ENCODE measurements around the gene KCNMB3.
"Not testable (repeated sequence)": the region's sequence is repeated elsewhere in the genome, so short reads cannot be mapped to it uniquely, and the experiment has no call there.

The KCNMB3 gene

DNA sequence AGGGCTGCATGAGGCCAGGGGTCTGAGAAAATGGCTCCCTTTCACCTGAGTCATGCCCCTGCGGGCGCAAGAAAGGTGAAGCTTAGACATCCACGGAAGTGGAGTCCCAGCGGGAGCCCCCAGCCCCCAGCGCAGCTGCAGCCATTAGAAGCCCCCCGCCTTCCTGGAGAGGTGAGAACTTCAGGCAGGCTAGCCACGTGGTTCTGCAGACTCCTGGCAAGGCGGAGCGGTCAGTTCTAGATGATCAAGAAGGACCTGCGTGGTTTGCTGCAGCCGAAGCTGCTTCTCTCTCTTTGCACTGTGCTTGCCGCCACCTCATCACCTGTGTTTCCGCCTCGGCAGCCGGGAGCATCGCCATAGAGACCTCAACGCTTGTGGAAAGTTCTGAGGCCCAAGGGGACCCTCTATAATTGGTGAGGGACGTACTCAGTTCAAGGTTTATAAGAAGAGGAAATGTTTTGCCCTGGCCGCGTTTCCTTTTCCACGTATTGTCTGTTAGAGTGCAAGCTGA lies 15.8 kb upstream of the KCNMB3 start:
- no peak for DNase-seq
- intact Hi-C loops (cut with DNase I): no loop called here

DNA sequence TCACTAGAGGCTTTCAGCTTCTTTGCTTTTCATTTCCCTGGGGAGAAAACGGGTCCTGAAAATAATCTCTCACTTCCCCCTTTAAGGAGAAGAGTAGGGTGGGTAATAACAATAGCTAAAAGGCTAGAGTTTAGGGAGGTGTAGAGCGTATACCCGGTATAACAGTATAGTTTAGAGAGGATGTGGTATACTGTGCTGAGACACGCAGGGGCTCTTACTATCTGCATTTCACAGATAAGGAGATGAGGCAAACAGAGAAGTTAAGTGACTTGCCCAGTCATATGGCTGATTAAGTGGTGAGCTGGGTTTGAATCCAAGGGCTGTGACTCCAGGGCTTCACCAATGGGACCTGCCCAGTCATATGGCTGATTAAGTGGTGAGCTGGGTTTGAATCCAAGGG lies 15.0 kb upstream of the KCNMB3 start:
- intact Hi-C loops (cut with DNase I): no loop called here
- DNase-seq: no peak

DNA sequence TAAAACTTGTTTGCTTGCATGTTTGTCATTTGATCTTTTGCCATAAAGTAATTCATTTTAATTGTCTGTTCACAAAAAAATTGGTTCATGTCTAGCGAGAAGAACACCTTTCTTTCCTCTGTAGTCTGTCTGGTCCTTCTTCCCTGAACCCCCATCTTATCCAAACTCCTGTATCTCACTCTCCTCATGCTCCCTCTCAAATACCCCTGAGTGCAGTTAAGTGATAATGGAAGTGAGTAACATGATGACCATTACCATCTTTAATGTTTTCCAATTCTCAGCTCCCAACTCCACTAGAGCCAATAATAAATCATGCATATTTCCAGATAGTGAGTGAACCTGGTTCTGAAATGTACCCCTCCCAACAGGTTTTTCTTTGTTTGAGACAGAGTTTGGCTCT lies 14.2 kb upstream of the KCNMB3 start:
- DNase-seq: no peak
- intact Hi-C loops (cut with DNase I): no loop called here

DNA sequence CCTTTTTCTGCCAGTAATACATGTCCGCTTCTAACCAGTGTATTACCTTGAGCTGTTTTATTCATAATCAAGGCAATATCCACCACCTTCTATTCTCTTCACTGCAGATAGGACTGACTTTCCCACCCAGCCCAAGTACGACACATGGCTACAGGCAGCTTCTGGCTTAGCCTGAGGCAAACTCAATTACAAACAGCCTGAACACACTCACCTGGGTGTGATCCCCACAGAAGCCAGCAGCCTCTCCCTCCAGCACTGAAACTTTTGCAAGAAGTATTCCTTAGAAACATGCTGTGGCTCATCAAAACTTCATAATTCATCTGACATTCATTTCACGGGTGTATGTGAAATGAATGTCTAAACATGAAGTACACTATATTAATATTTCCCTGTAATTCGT lies 13.5 kb upstream of the KCNMB3 start:
- no peak for DNase-seq

DNA sequence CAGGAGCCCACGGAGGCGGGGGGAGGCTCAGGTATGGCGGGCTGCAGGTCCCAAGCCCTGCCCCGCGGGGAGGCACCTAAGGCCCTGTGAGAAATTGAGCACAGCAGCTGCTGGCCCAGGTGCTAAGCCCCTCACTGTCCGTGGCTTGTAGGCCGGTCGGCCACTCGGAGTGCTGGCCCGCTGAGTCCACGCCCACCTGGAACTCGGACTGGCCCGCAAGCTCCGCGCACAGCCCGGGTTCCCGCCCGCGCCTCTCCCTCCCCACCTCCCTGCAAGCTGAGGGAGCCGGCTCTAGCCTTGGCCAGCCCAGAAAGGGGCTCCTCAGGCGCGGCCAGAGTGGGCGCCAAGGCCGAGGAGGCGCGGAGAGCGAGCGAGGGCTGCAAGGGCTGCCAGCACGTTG lies 12.2 kb upstream of the KCNMB3 start:
- intact Hi-C loops (cut with DNase I): loop anchor here (5.0 kb wide), 1 partner anchor 116 kb away; the partner anchor contains the start of gene PIK3CA
- no peak for DNase-seq

More for the DNA sequence above, 13.5 kb upstream of the KCNMB3 start:
- intact Hi-C loops (cut with DNase I): loop anchor here (5.0 kb wide), 1 partner anchor 117 kb away; the partner anchor contains the start of gene PIK3CA

DNA sequence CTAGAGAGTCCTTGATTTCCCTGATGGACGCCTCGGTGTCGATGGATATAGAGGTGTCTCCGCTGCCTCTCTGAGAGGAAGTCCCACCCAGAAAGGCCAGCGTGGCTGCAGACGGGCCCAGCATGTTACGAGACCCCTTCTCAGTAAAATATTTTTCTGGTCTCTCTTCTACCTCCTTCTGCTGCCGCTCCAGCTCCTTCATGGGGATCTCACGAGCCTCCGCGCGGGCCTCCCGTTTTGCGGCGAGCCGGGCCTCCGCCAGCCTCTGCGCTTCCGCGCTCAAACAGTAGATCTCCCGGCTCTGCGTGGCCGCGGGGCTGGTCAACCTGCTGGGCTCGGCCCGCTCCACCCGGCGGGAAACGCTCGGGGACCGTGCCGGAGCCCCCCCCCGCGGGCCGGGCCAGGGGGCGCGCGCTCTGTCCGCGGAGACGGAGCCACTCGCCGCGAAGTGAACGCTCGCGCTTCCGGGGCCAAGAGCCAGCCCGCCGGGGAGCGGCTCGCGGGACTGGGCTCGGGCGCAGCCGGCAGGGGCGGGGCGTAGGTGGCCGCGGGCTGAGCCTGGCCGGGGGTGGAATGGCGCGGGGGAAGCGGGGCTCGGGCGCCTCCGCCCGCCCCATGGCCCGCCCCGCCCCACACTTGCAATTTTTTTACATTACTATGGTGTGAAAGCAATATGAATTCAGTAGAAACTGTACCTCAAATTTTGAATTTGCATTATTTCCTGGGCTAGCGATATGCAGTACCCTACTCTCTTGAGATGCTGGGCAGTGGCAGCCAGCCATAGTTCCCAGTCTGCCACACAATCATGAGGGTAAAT lies 10.2 kb upstream of the KCNMB3 start:
- intact Hi-C loops (cut with DNase I): loop anchor here (5.0 kb wide), 1 partner anchor 114 kb away; the partner anchor contains the start of gene PIK3CA
- DNase-seq: peak; percentile 12 to 85 (median 71)

DNA sequence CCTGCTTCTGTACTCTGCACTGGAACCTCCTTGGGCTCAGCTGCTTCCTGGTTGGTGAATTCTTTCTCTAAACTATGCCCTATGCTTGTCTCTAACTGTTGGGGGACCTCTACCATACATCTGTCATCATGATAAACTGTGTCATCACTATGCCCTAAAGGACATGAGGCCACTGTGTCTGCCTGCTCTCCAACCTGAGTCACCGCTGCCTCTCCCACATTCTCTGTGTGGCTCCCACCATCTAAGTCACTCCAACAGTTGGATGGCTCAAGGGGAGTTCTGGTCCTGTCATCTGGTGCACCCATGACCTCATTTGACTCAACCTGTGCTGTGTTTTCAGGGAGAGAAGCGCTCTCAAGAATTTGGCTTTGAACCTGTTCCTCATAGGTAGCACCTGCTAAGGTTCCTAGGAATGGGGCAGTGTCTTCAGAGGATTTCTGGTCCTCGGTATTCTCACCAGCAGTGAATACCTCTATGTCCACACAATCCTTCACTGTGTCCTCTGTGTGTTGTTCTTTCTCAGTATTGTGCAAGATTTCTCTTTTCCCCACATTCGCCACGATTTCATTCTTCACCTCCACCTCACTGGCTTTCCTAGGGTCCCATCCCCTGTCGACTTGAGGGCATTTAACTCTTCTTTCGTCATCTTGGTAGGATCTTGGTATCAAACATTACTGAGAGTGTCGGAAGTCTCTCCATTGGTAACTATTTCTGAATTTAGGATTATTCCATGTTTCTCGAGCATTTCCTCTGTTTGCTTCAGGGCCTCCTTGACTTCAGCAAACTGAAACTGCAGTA lies 9.2 kb upstream of the KCNMB3 start:
- intact Hi-C loops (cut with DNase I): loop anchor here (5.0 kb wide), 1 partner anchor 113 kb away; the partner anchor contains the start of gene PIK3CA
- DNase-seq: not testable (repeated sequence)

DNA sequence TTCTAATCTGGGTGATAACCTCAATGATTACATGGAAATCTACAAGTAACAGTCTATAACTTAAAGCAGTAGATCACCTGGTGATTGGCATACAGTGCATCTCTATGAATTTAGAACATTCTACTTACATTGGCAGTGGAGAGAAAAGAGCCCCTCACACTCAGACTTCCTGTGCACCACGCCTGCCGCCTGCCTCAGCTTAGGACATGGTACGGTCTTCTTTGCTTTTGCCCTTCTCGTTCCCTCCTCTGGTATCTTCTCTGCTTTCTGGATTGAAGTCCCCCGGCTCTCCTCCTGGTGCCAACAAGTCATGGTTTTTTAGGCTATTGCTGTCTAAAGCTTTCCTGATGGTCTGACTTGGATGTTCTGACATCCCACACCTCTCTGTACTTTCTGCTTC lies 7.9 kb upstream of the KCNMB3 start:
- no peak for DNase-seq
- intact Hi-C loops (cut with DNase I): no loop called here

DNA sequence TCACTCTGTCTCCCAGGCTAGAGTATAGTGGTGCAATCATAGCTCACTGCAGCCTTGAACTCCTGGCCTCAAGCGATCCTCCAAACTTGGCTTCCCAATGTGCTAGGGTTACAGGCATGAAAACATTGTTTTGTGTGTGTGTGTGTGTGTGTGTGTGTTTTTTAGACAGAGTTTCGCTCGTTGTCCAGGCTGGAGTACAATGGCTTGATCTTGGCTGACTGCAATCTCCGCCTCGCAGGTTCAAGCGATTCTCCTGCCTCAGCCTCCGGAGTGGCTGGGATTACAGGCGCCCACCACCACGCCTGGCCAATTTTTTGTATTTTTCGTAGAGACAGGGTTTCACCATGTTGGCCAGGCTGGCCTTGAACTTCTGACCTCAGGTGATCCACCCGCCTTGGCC lies 6.8 kb upstream of the KCNMB3 start:
- DNase-seq: not testable (repeated sequence)

DNA sequence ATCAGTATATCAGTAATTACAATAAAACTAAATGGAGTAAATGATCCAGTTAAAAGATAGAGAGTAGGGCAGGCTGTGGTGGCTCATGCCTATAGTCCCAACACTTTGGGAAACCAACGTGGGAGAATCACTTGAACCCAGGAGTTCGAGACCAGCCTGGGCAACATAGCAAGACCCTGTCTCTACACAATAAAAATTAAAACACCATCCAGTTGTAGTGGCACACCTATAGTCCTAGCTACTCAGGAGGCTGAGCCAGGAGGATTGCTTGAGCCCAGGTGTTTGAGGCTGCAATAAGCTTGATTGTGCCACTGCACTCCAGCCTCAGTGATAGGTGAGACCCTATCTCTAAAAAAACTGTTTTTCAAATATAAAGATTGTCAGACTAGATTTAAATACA lies 5.9 kb upstream of the KCNMB3 start:
- intact Hi-C loops (cut with DNase I): no loop called here
- no peak for DNase-seq

More for the DNA sequence above, 6.8 kb upstream of the KCNMB3 start:
- intact Hi-C loops (cut with DNase I): not testable (repeated sequence)

DNA sequence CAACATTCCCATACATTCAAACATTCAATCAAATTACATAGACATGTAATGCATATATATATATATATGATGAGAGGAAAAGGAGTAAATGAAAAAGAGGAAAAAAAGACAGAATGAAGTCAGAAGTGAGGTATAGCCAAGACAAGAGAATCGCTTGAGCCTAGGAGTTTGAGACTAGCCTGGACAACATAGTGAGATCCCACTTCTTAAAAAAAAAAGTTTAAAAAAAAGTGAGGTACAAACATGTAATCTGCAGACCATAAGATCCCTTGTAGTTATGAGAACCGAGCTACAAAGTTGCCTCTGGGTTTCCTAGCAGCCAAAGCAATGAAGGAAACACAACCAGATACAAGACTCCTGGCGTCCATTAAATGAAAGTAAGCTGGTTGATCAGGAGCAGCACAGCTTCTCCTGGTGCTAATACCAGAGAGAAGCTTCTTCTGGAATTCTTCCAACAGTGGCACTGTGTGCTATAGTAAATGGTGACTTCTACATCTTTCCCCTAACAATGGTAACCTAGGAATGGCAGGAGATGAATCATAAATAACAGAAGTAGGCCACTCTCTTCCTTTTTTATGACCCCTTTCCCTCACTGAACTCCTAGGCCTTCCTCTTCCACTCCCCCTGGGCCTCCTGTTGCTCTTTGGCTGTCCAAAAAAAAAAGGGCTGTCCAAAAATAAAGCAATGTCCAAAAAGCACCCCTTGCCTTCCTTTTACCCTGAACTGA lies 3.5 kb downstream of the KCNMB3 start:
- DNase-seq: no peak
- intact Hi-C loops (cut with DNase I): no loop called here

DNA sequence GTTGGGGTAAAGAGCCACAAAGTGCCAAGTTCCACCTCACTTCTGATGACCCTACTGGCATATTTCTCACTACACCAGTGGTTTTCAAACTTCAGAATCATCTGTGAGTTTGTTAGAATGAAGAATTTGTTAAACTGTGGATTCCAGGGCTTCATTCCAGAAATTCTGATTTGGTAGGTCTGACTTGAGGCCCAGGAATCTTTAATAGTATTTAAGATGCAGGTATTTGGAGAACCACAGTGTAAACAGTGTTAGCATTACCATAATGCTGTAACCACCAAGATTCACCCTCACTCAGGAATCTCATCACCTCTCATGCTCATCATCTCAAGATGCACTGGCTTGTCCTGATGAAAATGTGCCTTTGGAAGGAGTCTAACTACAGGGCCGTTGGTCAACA lies 6.0 kb downstream of the KCNMB3 start:
- intact Hi-C loops (cut with DNase I): no loop called here
- DNase-seq: no peak

DNA sequence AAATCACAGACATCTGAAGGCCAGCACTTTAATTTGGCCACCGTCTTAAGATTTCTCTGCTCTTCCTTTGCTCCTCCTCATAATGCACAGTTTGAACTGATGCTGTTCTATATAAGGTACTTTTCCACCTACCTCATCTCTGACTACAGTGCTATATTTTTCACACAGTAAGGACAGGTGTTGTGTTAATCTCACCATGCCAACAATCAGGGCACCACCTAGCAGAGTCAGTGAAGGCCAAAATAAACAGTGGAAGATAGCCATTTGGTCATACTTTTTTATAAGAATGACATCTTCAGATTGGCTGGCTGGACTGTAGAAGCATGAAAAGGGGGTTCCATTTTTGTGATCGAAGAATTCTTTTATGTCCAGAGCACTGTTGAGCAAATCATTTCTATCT lies 8.1 kb downstream of the KCNMB3 start:
- intact Hi-C loops (cut with DNase I); DNase-seq: not testable (repeated sequence)

DNA sequence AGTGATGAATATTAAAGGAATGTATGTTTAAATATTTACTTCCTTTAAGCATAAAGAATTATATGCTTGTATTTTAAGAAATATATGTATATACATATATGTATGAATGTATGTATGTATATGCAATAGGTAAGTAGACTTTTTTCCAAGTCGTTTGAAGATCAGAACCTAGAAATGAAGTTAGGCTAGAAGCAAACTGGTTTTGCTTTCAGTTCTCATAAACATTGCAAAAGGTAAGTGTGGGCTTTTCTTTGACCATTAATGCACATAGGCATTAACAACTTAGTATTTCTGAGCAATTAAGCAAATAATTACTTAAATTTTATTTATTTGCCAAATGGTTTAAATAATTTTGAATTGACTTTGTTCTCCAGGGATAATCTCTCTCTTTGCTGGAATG lies 10.6 kb downstream of the KCNMB3 start:
- DNase-seq; intact Hi-C loops (cut with DNase I): not testable (repeated sequence)

DNA sequence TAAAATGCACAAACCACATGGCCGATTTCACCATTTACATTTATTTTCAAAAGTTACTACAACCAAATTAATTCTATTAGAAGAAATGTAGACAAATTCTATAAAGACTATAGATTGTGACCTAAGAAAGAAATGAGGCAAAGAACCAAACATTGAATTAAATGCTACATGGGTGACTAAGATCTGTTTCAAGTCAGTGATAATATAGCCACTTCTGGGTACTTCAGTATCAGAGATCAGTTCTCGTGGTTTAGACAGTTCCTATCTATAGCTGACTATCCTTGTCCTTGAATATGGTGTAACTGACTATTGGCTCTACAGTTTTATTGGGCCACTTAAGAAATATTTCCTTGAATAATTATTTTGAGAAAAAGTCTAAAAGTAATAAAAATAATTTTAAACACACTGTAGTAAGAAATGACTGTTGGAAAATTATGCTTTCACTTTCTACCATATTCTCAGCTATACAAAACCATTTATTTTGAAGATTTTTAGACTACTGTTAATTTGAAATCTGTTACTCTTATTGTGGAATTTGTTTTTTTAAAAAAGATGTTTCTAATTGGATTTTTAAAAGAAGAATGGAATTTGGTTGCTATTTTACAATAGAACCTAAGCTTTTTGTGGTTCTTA lies 14.1 kb downstream of the KCNMB3 start:
- no peak for DNase-seq
- intact Hi-C loops (cut with DNase I): no loop called here

DNA sequence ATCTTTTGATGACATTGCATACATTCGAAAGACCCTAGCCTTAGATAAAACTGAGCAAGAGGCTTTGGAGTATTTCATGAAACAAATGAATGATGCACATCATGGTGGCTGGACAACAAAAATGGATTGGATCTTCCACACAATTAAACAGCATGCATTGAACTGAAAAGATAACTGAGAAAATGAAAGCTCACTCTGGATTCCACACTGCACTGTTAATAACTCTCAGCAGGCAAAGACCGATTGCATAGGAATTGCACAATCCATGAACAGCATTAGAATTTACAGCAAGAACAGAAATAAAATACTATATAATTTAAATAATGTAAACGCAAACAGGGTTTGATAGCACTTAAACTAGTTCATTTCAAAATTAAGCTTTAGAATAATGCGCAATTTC lies 16.7 kb downstream of the KCNMB3 start:
- DNase-seq: no peak

DNA sequence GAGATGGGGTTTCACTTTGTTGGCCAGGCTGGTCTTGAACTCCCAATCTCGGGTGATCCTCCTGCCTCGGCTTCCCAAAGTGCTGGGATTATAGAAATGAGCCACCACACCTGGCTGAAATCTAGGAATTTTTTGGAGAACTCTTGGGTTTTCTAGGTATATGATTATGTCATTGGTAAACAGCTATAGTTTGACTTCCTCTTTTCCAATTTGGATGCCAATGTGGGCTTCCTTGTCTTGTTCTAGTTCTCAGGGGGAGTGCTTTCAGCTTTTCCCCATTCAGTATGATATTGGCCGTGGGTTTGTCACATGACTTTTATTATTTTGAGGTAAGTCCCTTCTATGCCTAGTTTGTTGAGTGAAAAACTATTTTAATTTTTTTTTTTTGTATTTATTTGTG lies 17.9 kb downstream of the KCNMB3 start:
- intact Hi-C loops (cut with DNase I): no loop called here
- DNase-seq: no peak

More for the DNA sequence above, 16.7 kb downstream of the KCNMB3 start:
- intact Hi-C loops (cut with DNase I): no loop called here

DNA sequence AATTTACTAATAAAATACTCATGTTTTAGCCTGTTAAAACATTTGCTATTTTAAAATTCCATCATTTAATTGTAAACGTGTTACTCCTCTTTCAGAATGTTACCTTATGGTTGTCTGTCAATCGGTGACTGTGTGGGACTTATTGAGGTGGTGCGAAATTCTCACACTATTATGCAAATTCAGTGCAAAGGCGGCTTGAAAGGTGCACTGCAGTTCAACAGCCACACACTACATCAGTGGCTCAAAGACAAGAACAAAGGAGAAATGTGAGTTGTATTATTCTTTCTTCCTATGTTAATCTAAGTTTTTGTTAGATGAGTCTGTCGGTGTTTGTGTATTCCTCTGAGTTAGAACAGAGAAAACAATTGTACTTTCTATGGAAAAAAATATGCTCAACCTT lies 21.7 kb downstream of the KCNMB3 start:
- intact Hi-C loops (cut with DNase I): no loop called here
- DNase-seq: peak in 17 of 42 donors; percentile 1 to 68 (median 25)

DNA sequence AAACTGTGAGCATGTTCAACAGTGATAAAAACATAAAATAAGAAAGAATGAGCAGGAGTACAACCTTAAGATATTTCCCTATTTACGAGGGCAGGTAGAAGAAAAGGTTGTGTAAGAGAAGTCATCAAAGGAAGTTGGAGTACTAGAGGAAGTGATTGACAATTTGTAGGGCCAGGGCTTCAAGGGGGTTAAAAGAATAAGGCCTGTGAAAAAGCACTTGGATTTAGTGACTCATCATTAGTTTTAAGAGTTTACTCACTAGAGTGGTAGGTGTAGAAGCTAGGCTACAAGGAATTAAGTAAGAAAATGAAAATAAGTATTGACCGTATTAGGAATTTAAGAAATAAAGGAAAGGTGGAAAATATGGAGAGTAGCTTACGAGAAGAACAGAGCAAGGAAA lies 23.6 kb downstream of the KCNMB3 start:
- DNase-seq: no peak
- intact Hi-C loops (cut with DNase I): no loop called here
